HUDEP-2 (cell line): Measurements from ENCODE around the gene STRIP2.
A peak's percentile ranks its signal among the peaks of the same experiment; 100 is the strongest.

Source experiments
- DNase-seq, 76 experiments: peaks; one replicate each; lab custom pipeline; 2025; ENCODE audit not compliant: unreplicated experiment in 76 of 76; lab: John Stamatoyannopoulos, UW

Gene STRIP2

DNA sequence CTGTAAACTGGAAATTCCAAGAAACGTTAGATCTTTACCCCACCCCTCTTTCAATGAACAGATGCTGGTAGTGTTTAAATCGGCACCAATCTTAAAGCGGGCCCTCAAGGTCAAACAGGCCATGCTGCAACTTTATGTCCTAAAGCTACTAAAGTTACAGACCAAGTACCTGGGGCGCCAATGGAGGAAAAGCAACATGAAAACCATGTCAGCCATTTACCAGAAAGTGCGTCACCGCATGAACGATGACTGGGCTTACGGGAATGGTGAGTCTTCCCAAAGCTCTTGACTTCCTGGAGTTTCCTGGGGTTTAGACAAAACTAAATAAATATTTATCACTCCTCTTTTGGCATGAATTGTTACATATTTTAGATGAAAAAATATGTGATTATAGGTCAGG is 48.5 kb downstream of the STRIP2 start:
- DNase-seq = no peak

DNA sequence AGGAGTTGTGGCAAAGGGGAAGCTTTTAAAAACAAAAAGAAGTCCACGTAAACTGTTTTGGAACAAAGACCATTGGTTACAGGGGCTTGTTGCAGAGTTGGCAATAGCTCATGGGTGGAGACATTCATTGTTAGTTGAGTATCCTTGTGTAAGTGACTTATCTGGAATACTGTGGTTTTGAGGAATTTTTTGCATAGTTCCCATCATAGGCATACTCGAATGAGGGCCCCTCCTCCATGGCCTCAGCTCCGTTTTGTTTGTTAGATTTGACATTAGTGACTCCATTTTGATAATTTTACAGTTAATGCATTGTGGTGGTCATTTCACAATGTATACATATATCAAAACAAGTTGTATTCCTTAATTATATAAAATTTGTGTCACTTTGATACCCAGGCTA is 55.3 kb downstream of the STRIP2 start:
- no peak for DNase-seq

DNA sequence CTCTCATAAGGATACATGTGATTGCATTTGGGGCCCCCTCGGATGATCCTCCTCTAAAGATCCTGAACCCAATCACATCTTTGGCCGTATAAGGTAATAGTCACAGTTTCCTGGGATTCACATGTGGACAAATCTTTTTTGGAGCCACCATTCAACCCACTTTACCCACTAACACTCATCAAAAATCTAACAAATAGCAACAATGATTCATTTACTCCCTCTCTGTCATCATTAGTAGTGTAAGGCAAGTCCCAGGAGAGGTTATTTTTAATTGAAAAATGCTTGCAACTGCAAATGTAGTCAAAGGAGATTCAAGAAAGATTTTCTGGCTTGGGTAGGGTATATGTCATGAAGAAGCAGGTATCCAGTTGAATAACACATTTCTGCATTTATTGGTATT is 58.2 kb downstream of the STRIP2 start:
- DNase-seq = no peak

DNA sequence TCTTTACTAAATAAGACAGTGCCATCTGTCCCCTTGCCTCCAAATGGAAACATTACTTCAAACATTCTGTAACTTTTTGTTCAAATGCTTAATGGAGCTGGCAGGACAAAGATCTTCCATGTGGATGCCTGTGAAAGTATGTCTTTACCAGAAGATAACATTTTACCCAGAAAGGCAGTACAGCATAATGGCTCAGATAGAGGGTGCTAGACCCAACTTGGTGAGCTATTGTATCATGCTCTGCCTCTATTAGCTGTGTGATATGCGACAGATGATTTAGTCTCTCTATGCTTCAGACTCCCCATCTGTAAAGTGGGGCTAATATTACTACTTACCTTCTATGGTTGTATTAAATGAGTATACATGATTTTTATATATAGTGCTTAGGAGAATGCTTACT is 59.3 kb downstream of the STRIP2 start:
- DNase-seq = peak in 2 of 76 experiments; percentile 6 to 15

DNA sequence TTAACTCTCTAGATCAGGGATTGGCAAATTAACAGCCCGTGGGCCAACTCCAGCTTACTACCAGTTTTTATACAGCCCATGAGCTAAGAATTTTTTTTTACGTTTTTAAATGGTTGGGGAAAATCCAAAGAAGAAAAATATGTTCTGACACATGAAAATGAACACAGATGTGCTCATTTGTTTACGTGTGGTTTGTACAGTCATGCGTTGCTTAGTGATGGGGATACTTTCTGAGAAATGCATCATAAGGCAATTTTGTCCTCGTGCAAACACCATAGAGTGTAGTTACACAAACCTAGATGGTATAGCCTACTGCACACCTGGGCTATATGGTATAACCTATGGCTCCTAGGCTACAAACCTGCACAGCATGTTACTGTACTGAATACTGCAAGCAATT is 59.8 kb downstream of the STRIP2 start:
- no peak for DNase-seq

DNA sequence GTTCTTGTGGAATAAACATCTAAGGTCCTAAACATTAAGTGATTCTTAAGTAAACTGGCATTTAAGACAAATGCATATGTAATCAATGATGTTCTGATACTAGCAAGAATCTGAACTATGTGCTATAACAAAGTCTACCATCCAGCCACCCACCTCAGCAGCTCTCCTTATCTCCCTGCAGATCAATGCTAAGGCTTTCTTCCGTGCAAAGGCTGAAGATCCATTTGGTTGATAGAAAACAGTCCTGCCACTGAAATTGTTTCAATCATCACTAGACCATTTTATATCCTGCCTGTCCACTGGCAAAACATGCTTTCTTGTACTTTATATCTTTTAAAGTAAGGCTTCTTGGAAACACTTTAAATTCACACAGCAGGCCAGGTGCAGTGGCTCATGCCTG is 61.8 kb downstream of the STRIP2 start:
- DNase-seq = peak in 1 of 76 experiments; percentile 18

DNA sequence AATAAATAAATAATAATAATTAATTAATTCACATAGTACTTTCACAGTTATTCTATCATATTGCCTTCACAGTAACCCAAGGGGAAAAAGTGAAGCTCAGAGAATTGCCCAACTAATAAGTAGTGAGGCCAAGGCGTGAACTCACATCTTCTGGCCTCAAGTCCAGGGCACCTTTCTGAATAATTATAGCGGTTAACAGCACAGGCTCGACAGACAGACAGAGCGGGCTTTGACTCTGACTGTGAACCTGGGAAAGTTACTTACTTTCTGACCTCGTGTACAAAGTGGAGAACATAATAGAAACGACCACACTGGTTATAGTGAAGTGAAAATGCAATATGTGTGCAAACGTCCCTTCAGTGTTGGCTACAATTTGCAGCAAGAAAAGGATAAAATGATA is 62.4 kb downstream of the STRIP2 start:
- DNase-seq = no peak

DNA sequence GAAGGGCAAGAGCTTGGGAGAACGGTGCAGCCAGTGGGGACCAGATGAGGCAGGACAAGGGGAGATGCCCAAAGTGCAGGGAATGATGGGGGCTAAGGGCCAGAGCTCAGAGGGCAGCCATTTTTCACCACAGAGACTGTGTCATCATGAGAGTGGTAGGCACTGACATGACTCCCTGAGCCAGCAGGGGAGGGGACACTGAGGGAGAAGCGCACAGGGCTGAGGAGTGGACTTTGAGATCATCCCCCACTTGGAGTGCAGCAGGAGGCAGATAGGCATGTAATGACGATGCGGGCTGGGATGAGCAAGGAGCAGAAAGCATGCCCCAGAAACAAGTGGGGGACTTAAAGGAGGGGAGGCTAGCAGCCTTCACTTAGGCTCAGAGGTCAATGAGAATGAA is 62.9 kb downstream of the STRIP2 start:
- no peak for DNase-seq

DNA sequence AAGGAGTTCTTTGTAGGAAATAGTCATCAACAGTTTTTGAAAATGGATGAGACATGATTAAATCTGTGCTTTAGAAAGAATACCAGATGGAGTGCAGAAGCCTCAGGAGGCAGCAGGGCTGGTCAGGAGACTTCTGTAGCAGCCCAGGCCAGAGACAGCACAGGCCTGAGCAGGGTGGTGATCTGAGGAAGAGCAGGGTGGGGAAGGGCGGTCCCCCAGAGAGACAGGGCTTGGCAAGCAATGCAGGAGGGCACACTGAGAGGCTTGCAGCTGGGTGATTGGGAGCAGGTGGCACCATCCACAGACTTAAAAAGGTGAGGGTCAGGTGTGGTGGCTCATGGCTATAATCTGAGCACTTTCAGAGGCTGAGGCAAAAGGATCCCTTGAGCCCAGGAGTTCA is 63.8 kb downstream of the STRIP2 start:
- DNase-seq = no peak

DNA sequence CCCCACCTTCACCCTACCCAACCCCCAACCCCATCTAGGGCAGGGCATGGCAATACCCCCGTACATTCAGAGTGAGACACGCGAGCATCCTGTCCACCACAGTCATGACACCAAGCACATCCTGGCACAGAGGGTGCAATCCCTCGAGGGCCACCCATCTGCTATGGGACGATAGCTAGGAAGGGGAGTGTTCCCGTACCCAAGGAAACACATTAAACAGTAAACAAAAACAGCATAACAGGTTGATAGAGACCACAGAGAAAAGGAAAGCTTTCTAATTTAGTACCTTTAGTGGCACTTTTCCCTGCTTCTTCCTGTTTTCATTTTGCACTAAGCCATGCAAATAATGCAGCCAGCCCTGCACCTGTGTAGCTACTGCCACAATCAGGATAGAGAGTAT is 65.8 kb downstream of the STRIP2 start:
- no peak for DNase-seq

DNA sequence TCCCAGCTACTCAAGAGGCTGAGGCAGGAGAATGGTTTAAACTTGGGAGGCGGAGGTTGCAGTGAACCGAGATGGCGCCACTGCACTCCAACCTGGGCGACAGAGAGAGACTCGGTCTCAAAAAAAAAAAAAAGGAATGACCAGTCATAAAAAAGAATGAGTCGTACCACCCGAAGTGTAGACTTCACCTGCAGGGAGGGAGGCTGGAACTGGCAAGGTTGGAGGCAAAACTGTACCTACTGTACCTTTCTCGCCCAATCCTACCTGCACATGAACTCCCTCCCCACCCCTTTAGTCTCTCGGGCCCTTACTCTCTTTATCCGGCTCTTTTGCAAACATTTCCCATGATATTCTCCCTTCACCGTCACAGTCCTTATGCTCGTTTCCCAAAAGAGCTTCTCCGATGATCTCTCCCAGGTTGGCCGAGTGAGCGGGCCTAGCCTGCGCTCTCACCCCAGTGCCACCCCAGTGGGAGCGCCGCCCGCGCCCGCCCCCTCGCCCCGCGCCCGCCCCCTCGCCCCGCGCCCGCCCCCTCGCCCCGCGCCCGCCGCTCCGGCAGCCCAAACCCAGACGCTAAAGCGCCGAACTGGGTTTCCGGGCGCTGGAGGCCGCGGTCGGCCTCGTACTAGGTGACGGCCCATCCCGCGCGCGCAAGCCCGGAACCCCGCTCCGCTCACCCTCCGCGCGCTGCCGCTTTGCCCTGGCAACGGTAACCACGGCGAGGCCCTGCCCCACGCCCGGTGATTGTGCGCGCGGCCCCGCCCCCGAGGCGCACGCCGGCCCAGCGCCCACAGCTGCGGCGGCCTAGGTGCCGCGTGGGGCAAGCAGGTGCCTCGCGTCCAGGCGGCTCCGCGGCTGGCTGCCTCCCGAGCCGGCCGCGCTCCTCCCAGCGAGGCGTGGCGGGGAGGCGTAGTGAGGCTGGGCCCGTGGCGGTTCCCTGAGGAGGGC is 67.8 kb downstream of the STRIP2 start, which contains the start of gene SMKR1:
Gene SMKR1, plus strand, starts transcription at position 772 of the 948 bp plus-strand sequence. CDS start 294 bp downstream, outside the sequence.
- peak in 59 of 76 experiments; percentile 2 to 67 (median 42) for DNase-seq

DNA sequence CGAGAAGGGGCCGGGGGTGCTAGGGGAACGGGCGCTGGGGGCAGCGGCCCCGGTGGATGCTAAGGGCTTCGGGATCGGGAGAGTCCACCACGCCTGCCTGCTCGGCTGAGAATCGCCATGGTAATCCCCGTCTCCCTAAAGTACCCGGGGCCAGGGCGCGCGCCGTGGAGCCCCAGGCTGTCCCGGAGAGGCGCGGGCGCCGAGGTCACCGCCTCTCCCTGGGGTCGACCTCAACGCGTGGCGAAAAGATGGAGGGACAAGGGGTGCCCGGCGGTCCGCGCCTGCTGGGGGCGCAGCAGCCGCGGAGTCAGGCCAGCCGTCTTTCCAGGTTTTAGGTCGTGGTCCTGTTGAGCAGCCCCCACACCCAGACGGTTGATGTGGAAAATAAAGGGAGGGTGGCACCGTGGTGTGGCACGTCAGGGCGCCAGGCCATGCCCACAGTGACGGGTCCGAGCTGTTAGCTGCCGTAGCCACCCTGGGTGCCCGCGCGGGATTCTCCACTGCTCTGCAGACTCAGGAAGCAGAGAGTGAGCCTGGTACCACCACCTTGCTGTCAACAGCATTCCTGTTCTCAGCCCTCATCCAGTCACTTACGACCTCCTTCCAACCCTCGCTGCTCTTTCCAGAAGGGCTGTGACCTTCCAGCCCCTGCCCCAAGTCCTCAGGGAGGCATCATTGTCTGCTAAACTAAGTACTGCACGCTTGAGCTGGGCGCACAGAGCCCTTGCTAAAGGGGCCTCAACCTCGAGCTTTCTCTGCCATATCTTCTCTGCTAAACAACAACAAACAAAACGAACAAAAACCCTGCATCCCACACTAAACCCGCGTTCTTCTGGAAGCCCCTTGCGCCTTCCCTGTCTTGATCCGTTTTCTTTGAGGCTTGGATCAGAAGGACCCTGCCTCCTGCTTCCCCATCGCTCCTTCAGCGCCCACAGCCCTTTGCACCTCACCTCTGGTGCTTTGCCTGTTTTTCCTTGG is 68.8 kb downstream of the STRIP2 start:
- DNase-seq = no peak

DNA sequence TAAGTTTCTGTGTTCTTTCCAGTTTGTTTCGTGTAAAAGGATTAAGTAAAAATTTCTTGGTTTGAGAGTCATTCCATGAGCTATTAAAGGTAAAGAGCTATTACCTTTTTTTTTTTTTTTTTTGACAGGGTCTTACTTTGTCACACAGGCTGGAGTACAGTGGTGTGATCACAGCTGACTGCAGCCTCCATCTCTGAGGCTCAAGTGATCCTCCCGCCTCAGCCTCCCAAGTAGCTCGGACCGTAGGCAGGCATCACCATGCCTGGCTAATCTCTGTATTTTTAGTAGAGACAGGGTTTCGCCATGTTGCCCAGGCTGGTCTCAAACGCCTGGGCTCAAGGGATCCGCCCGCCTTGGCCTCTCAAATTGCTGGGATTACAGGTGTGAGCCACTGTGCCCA is 69.5 kb downstream of the STRIP2 start:
- no peak for DNase-seq

DNA sequence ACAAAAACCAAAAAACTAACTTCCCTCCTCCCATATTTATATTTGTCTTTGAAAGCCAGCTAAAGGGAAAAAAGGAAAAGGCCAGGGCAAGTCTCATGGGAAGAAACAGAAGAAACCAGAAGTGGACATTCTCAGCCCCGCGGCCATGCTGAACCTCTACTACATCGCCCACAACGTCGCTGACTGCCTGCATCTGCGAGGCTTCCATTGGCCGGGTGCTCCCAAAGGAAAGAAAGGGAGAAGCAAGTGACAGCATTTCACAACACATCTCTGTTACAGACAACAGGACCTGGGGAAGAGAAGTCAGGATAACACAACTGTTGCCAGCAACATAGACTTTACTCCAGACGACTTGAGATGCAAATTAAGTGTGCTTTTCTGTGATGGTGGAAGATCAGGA is 78.0 kb downstream of the STRIP2 start:
- DNase-seq = no peak

DNA sequence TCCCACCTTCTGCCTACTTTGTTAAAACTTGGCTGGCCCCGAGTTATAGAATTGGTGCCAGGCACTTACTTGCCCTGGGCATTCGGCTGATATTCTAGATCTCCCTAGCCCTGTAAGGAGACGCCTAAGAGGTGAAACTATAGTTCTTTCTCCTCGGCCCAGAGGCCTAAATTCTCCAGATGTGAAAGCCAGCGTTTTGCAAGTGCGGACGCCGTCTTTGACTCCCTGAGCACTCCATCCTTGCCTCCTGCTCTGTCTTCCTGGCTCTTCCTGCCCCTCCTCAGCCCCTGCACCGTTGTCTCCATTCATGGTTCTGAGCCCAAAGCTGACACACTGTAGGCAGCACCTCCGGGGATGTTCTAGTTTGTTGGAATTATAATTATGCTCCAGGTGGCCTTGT is 79.3 kb downstream of the STRIP2 start:
- no peak for DNase-seq

DNA sequence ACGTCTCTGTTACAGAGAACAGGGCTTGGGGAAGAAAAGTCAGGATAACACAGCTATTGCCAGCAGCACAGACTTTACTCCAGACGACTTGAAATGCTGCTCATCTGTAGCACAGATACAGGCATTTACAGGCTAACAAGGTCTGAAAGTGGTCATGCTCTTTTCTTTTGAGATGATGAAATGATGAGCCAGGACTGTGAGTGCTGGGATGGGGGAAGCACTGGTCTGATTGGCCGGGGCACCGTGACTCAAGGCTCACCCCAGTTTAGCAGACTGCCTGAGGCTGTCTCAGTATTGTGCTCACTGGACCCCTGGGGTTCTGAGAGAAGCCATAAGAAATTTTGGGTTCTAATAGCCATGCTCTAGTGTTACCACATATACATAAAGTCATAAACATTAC is 80.5 kb downstream of the STRIP2 start:
- no peak for DNase-seq

DNA sequence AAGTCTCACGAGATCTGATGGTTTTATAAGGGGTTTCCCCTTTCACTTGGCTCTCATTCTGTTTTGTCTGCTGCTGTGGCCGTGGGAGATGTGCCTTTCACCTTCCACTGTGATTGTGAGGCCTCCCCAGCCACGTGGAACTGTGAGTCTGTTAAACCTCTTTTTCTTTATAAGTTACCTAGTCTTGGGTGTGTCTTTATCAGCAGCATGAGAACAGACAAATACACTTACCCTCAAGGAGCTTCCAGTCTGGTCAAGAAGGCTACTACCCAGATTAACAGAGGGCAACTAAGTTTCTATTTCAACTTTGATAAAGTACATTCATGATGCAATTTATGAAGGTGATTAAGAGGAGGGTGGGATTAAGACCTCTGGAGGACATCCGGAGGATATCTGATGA is 81.1 kb downstream of the STRIP2 start:
- no peak for DNase-seq

DNA sequence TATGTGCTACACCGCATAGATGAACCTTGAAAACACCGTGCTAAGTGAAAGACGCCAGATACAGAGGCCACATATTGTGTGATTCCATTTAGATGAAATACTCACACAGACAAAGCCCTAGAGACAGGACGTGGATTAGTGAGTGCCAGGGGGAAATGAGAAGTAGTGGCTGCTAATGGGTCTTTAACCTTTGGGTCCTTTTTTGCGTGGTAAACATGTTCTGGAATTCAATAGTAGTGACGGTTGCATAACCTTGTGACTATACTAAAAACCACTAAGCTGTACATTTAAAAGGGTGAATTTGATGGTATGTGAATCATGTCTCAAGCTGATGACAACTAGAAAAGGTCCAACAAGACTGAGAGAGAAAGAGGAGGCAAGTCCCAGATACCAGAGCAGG is 83.7 kb downstream of the STRIP2 start:
- DNase-seq = no peak

DNA sequence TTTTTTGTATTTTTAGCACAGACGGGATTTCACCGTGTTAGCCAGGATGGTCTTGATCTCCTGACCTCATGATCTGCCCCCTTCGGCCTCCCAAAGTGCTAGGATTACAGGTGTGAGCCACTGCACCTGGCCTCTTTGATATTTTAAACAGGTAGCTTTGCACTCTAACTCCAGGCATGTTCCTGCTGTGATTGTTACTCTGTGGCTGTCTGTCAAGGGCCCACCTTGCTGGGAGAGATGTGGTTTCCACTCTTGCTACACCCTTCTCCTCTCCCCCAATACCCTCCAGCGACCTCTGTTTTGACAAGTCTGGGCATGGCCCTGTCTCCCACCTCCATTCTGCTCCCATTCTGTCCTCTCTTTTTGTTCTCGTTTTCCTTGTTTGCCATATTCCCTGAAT is 85.2 kb downstream of the STRIP2 start:
- no peak for DNase-seq

DNA sequence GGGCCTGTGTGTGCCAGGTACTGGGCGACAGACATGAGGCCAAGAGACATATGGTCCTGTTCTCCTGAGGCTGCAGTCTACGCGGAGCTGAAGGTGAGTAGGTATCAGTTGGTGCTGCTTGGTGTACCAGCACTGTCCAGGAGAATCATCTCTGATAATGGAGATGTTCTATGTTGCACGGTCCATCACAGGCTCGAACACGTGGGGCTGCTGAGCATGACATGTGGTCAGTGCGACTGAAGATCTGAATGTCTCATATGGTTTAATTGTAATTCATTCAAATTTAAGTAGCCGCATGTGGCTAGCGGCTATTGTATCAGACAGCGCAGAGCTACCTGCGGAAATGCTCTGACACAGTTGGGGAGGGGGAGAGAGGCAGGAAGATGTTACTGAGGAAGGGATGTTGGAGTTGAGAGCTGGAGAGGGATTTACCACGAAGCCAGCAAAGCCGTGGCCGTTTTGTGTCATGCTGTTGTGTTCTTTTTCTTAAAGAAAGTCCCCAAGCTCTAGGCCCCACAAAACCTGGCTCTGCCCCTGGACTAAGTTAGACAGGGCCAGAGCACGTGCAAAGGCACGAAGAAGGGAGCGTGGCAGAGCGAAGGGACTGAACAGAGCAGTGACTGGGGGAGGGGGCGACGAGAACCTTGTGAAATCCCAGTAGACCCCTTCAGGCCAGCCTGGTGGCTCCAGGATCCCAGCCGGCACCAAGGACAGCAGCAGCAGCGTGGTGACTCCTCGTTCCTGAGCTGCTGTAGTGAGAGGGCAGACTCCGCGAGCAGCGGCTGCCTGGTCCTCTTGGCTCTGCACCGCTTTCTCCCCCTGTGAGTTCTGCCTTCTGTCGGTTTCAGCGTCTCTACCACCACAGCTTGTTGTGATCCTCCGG is 88.1 kb downstream of the STRIP2 start:
- peak in 1 of 76 experiments; percentile 4 for DNase-seq
